ENCODE results near the gene RBM33.
"Not testable (repeated sequence)": the region's sequence is repeated elsewhere in the genome, so short reads cannot be mapped to it uniquely, and the experiment has no call there.

RBM33 gene

GRCh38 chr7:155809947-155810769, 165.7 kb downstream of the RBM33 start:
- no peak for DNase-seq (ENCODE audit: low spot score)

DNA sequence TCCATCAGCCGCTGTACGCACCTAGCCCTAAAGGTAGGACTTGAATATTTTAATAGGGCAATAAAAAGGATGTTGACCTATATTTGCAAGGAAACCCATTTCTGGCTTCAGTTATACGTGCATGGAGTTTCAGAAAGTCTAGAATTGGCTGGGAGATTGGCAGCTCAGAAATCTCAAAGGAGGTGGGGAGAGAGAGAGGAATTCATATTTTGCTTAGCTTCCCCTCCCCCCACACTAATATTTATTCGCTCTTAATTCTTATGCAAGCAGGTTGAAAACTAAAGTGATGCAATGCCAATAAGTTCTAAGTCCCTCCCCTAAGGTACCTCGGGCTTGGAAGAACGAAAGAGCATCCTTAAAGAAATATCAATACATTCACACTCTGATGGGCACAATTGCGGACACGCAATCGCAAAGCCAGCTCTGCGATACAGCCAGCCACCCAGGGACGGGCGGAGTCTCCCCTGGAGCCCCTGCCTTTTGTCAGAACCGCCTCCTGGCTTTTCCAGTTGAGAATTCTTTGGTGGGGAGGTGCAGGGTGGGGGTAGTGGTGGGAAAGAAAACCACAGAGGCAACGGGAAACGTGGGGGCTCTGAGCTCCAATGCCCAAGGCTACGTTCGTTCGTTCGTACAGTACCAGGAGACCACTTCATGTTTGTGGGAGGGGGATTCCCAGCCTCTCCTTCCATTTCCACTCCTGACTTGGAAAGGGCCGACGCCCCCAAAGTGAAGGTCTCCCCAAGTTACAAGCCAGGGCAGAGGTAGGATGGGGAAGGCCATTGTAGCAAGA, 166.5 kb downstream of the RBM33 start:
- no peak for DNase-seq (ENCODE audit: low spot score)

GRCh38 chr7:155811560-155811894, 167.1 kb downstream of the RBM33 start:
- no peak for DNase-seq (ENCODE audit: low spot score)

DNA sequence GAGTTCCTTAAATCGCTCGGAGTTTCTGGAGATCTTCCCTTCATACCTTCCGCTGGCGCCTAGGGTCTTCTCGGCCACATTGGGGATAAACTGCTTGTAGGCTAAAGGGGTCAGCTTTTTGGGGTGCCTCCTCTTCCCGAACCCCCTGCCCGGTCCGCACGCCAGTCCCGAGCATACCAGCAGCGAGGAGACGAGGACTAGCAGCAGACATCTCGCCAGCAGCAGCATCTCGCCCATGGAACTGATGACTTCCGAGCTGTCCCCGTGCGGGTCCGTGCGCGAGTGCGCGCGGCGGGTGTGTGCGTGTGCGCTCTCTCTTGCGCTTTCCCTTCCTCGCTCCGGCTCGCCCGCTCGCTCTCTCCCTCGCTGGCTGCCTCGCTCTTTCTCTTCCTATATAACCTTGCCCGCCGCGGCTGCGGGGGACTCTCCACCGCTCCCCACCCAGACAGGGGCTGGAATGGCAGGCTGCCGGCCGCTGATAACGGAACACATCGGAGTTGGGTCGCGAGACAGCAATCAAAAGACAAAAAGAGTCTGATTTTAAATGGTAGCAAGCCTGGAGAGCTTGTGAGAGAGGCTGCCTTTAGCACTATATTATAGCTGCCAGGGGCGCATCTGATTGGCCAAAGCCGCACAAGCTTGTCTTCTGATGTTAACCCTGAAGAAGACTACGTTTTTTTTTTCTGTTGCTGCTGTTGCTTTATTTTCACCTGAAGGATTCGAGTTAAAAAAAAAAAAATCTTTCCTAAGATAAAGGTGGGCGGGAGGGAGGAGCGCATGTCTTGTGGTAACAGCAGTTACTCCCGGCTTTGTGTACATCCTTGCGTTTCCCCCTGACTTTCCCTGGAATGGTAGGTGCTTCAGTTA, 167.7 kb downstream of the RBM33 start, which contains the start of gene SHH:
Gene SHH, minus strand, starts transcription at position 569 of the 867 bp plus-strand sequence. Its CDS starts 341 bp downstream, at position 228.
- DNase-seq (ENCODE audit: low spot score), result no peak

DNA sequence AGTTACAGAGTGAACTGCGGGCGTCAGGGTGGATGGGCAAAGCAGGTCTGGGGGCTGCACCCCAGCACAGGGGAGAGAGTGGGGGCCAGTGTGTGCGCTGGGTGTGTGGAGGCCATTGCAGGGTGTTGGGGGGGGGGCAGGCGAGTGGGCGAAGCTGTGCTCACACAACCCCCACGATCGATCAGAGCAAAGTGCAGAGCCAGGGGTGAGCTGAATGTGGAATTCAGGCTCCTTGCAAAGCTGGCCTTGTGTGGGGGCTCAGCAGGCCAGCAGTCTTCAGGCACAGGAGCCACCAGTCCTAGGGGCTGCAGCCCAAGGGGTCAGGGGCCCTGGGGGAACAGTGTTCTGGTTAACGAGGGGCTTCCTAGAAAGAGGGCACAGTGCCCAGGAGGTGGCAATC, 168.7 kb downstream of the RBM33 start:
- DNase-seq (ENCODE audit: low spot score), result no peak

DNA sequence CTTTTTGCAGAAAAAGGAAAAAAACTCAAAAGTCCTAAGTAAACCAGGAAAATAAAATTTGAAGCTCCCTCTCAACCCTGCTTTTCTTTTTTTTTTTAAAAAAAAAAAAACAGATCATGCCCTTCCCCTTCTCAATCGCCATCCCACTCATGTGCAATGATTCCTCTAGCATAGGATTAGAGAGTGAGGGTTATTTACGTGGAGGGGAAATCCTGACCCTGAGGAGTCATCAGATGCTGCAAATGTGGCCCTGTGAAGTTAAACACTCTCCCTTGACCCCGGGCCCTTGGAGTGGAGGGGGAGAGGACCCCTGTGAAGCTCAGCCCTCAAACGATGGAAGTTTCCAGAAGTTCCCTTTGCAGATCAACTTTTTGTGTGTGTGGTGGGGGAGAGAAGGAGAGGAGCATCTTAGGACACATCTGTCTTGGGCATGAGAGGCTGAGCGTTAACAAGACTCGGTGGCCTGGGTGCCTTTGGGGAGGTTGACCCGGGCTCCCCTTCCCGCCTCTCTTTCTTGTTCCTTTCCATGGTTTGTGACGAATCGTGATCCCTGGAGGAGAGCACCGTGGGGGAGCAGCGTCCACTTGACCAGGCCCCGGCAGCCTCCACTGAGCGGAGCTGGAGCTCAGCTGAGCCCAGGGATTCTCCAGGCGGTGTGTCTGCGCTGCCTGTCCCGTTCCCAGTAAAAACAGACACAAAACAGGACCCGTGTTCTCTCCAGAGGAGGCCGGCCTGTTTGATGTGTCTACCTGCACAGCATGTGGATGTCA, 169.3 kb downstream of the RBM33 start:
- no peak for DNase-seq (ENCODE audit: low spot score)

GRCh38 chr7:155814316-155815276, 170.1 kb downstream of the RBM33 start:
- no peak for DNase-seq (ENCODE audit: low spot score)

GRCh38 chr7:155815332-155816191, 171.1 kb downstream of the RBM33 start:
- DNase-seq (ENCODE audit: low spot score), result no peak

- no peak for DNase-seq (ENCODE audit: low spot score)
These were observed 171.7 kb downstream of the RBM33 start for GRCh38 chr7:155816192-155816508.

DNA sequence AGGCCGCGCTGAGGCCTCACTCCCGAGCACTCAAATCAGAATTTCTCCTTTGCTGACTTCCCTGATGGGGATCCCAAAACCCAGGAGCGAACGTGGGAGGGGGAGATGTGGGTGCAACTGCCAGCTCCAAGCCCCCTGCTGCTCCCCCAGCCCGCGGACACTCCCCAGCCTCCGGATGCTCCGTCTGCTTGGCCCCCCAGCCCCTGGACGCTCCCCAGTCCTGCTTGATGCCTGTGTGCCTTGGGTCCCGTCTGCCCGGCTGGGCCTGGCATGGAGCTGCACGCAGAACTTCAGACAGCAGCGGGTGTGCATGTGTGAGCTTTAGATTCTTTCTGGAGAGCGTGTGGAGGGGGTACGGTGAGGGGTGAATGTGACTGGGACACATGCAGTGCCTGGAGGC, 172.5 kb downstream of the RBM33 start:
- DNase-seq (ENCODE audit: low spot score), result no peak

- not testable (repeated sequence) for DNase-seq (ENCODE audit: low spot score)
These were observed 173.1 kb downstream of the RBM33 start for GRCh38 chr7:155817515-155817914.

DNA sequence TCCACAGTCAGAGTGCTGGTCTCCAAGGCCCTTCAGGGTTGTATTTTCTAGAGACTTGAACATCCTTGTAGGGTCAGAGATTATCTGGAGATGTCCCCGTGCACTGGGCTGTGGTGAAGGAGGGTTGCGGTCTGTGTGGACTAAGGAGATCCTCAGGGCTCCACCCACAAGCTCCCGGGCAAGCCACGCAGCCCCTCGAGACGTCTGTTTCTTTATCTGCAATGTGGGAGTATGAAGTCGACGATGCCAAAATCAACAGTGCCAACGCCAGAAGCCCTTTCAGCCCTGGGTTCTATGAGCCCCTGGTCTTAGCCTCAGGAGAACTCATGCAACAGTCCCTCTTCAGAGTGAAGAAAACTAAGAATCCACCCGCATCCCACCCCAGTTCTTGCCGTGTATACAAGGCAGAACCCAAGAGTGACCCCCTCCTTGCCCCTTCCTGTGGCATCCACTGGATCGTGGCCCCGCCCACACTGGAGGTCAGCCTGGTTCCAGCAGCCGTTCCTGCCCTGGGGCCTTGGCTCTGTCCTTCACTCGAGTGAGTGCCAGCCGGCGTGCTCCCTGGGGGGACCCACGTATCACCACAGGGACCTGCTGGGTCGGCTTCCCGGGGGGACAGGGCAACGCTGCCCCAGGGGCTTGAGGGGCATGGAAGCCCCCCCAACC, 173.8 kb downstream of the RBM33 start:
- DNase-seq (ENCODE audit: low spot score), result no peak

DNA sequence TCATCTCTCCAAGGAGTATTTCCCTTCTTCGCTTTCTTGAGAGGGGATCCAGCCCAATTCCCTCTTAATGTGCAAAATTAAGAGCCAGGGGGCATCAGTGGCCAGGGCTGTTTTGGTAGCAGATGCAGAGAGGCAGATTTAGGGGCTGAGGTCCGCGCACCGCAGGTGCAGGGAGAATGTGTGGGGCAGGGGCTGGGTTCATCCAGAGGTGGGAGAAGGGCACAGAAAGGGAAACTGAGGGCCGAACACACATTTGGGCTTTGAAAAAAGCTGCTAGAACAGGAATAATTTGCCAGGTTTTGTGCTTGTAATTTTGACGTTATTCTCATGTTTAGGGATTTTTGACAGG, 174.3 kb downstream of the RBM33 start:
- DNase-seq (ENCODE audit: low spot score), result no peak

GRCh38 chr7:155819186-155819585, 174.7 kb downstream of the RBM33 start:
- no peak for DNase-seq (ENCODE audit: low spot score)

DNA sequence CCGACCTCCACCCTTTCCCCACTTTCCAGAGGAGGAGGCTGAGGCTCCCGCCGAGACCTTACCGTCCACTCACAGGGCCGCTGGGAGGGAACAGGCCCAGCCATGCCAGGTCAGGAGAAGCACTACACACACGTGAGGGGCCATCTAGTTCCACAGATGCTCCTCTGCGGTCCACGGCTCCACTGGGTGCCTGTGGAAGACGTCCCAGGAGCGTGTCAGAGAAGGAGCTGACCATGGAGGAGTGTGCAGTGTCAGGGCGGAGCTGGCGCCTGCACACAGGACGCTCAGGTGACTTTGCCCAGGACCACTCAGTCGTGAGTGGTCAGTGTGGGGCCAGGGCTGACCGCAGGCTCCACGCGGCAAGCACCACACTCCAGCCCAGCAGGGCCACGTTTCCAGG, 175.8 kb downstream of the RBM33 start:
- DNase-seq (ENCODE audit: low spot score), result no peak

GRCh38 chr7:155820788-155821187, 176.3 kb downstream of the RBM33 start:
- no peak for DNase-seq (ENCODE audit: low spot score)

- DNase-seq (ENCODE audit: low spot score), result no peak
These were observed 177.4 kb downstream of the RBM33 start for GRCh38 chr7:155821851-155822250.

DNA sequence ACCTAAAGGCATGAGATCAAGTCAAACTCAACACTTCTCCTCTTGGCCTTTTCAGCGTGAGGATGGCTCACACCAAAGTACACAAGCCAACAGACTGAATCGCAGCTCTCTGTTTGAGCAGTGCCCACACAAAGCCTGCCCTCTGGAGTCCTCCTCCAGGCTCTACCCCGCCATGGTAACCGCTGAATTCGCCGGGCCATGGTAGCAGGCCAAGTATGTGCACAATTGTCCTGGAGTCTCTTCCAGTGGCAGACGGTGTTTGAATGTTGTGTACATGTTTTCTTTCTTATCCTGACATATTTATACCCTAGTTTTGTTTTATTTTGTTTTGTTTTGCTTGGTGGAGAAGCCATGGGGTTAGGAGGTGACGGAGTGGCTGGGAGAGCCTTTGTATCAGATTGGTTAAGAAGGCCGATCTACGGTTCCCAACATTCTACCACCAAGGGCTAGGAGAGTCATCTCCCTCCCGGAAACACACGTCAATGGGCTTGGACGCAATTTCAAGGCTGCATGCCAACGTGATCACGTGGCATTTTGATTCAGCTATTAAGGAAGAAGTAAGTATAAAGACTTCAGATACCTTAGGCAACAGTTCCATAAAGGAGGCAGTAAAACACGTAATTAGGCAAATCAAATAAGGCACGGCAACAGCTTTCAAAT, 179.9 kb downstream of the RBM33 start:
- DNase-seq (ENCODE audit: low spot score), result no peak

GRCh38 chr7:155825336-155825735, 180.9 kb downstream of the RBM33 start:
- DNase-seq (ENCODE audit: low spot score), result no peak

All from globus pallidus (tissue), 1 donor.